ENCODE results near the gene ELOF1.

ELOF1 gene

GRCh38 chr19:11513946-11514345, 45.1 kb downstream of the ELOF1 start:
- Histone ChIP-seq H3K9ac (no peak overlapping the region), H3K36me3 (ENCODE audit: insufficient read depth) (no peaks in the 10 kb centered on the region), H3K27ac (no peak overlapping the region), H3K4me1 (ENCODE audit: low read depth, poor library complexity, severe bottlenecking) (no peaks in the 10 kb centered on the region), H2AFZ (ENCODE audit: low read depth) (no peak overlapping the region), H3K4me3 (IDR thresholded peaks at IDR 0.05; ENCODE audit: insufficient read depth, low read depth, low read length) (no peak overlapping the region), H3K27me3 (ENCODE audit: insufficient read depth, low read depth) (no peaks in the 10 kb centered on the region), H3K4me2 (no peak overlapping the region), H4K20me1 (ENCODE audit: insufficient read depth) (no peaks in the 10 kb centered on the region), H3K79me2 (ENCODE audit: insufficient read depth, low read depth) (no peaks in the 10 kb centered on the region)
- no peak for TF ChIP-seq CTCF (conservative IDR thresholded peaks at IDR 0.05; ENCODE audit: low read depth, low read length)

GRCh38 chr19:11510444-11510843, 48.6 kb downstream of the ELOF1 start:
- no peaks in the 10 kb centered on the region for H3K79me2 ChIP-seq (ENCODE audit: insufficient read depth, low read depth)
- H3K27ac ChIP-seq = no peak overlapping the region
- no peaks in the 10 kb centered on the region for H3K27me3 ChIP-seq (ENCODE audit: insufficient read depth, low read depth)

GRCh38 chr19:11507370-11508078, 51.5 kb downstream of the ELOF1 start:
- Histone ChIP-seq H2AFZ (ENCODE audit: low read depth) (no peak overlapping the region), H3K4me2 (no peak overlapping the region), H3K27ac (no peak overlapping the region), H3K4me1 (ENCODE audit: low read depth, poor library complexity, severe bottlenecking) (peaks cover 10% of the 10 kb centered on the region), H3K27me3 (ENCODE audit: insufficient read depth, low read depth) (no peaks in the 10 kb centered on the region), H3K4me3 (IDR thresholded peaks at IDR 0.05; ENCODE audit: insufficient read depth, low read depth, low read length) (no peak overlapping the region), H4K20me1 (ENCODE audit: insufficient read depth) (no peaks in the 10 kb centered on the region), H3K79me2 (ENCODE audit: insufficient read depth, low read depth) (no peaks in the 10 kb centered on the region), H3K9ac (no peak overlapping the region), H3K36me3 (ENCODE audit: insufficient read depth) (no peaks in the 10 kb centered on the region)
- no peak for TF ChIP-seq CTCF (conservative IDR thresholded peaks at IDR 0.05; ENCODE audit: low read depth, low read length)

More at GRCh38 chr19:11510444-11510843, 48.6 kb downstream of the ELOF1 start:
- no peak overlapping the region for H3K4me3 ChIP-seq (IDR thresholded peaks at IDR 0.05; ENCODE audit: insufficient read depth, low read depth, low read length)
- H2AFZ ChIP-seq (ENCODE audit: low read depth) = no peak overlapping the region
- no peak for TF ChIP-seq CTCF (conservative IDR thresholded peaks at IDR 0.05; ENCODE audit: low read depth, low read length)
- no peak overlapping the region for H3K4me2 ChIP-seq
- H4K20me1 ChIP-seq (ENCODE audit: insufficient read depth) = no peaks in the 10 kb centered on the region
- no peaks in the 10 kb centered on the region for H3K36me3 ChIP-seq (ENCODE audit: insufficient read depth)
- peaks cover 4% of the 10 kb centered on the region for H3K4me1 ChIP-seq (ENCODE audit: low read depth, poor library complexity, severe bottlenecking)
- H3K9ac ChIP-seq = no peak overlapping the region

- Histone ChIP-seq H3K27me3 (ENCODE audit: insufficient read depth, low read depth) (no peaks in the 10 kb centered on the region), H4K20me1 (ENCODE audit: insufficient read depth) (no peaks in the 10 kb centered on the region), H3K4me1 (ENCODE audit: low read depth, poor library complexity, severe bottlenecking) (peaks cover 10% of the 10 kb centered on the region), H3K27ac (no peak overlapping the region), H3K9ac (no peak overlapping the region), H2AFZ (ENCODE audit: low read depth) (no peak overlapping the region), H3K4me3 (IDR thresholded peaks at IDR 0.05; ENCODE audit: insufficient read depth, low read depth, low read length) (no peak overlapping the region), H3K4me2 (no peak overlapping the region), H3K79me2 (ENCODE audit: insufficient read depth, low read depth) (no peaks in the 10 kb centered on the region), H3K36me3 (ENCODE audit: insufficient read depth) (no peaks in the 10 kb centered on the region)
- no peak for TF ChIP-seq CTCF (conservative IDR thresholded peaks at IDR 0.05; ENCODE audit: low read depth, low read length)
Observed at GRCh38 chr19:11506967-11507366, 52.1 kb downstream of the ELOF1 start.
